ENCODE data around the gene ELP2. TPM values are rescaled to one million over a fixed set of nuclear protein-coding genes. Genes with fewer than 3 reads are reported as not detected.
"Not testable (repeated sequence)": the region's sequence is repeated elsewhere in the genome, so short reads cannot be mapped to it uniquely, and the experiment has no call there.

Gene ELP2
- total RNA-seq, 1 donor from 2014 or later: 96.2 TPM

DNA sequence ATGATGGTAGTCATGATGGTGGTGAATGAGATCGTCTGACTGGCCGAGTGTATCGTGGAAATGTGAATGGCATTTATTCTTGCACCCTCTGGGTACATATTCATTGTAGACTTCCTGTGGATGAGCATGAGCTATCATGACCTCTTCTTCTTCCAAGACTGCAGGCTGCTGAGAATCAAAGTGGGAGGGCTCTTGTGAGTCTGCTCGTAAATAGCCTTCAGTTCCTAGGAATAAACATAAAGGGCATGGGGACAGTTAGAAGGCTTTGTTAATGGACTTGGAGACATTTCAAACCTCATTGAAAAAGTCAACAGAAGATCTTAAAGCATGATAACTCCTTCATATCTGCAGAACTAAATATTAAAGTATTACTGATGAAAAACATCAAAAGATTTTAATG, 15.4 kb upstream of the ELP2 start:
- Mint-ChIP-seq H3K4me1 (ENCODE audit: low read depth, unreplicated experiment) (no peaks in the 10 kb centered on the region), H3K9me3 (ENCODE audit: unreplicated experiment) (no peaks in the 10 kb centered on the region), H3K27me3 (ENCODE audit: unreplicated experiment) (peaks cover 3% of the 10 kb centered on the region), H3K36me3 (ENCODE audit: unreplicated experiment) (no peaks in the 10 kb centered on the region), H3K4me3 (ENCODE audit: unreplicated experiment) (no peak overlapping the region), H3K27ac (ENCODE audit: unreplicated experiment) (no peak overlapping the region)
- no peak for DNase-seq
- no peak for TF ChIP-seq CTCF (IDR thresholded peaks at IDR 0.05; ENCODE audit: partially characterized antibody, unreplicated experiment)

DNA sequence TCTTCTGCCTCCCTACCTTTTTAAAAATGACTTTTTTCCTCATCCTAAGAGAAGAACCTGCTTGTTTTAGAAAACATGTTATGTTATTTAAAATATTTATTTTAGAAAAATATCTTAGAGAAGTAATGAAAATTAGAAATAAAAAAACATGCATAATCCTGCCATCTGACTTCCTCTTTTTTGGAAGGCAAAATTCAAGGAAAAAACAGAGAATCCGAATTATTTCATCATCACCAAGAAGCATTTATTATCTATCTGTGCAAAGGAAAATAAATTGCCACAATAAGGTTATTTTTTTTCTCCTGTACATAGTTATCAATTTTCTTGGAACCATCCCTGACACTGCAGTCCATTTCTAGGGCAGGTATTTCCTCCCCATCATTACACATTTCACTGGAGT, 15.0 kb upstream of the ELP2 start:
- no peaks in the 10 kb centered on the region for H3K4me1 Mint-ChIP-seq (ENCODE audit: low read depth, unreplicated experiment)
- H3K4me3 Mint-ChIP-seq (ENCODE audit: unreplicated experiment): no peak overlapping the region
- TF ChIP-seq CTCF (IDR thresholded peaks at IDR 0.05; ENCODE audit: partially characterized antibody, unreplicated experiment): no peak
- peaks cover 3% of the 10 kb centered on the region for H3K27me3 Mint-ChIP-seq (ENCODE audit: unreplicated experiment)
- H3K9me3 Mint-ChIP-seq (ENCODE audit: unreplicated experiment): no peaks in the 10 kb centered on the region
- no peaks in the 10 kb centered on the region for H3K36me3 Mint-ChIP-seq (ENCODE audit: unreplicated experiment)
- DNase-seq: no peak
- no peak overlapping the region for H3K27ac Mint-ChIP-seq (ENCODE audit: unreplicated experiment)

DNA sequence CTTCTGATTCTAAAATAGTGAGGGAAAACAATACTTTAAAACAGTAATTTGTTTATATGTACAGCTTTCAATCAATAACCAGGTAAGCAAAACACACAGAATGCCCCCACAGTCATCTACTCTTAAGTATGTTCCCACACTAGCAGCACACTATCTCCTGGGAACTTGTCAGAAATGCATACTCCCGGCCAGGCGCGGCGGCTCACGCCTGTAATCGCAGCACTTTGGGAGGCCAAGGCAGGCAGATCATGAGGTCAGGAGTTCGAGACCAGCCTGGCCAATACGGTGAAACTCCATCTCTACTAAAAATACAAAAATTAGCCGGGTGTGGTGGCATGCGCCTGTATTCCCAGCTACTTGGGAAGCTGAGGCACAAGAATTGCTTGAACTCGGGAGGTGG, 12.9 kb upstream of the ELP2 start:
- not testable (repeated sequence) for H3K4me1 Mint-ChIP-seq (ENCODE audit: low read depth, unreplicated experiment); DNase-seq; H3K27ac Mint-ChIP-seq (ENCODE audit: unreplicated experiment); H3K36me3 Mint-ChIP-seq (ENCODE audit: unreplicated experiment); H3K4me3 Mint-ChIP-seq (ENCODE audit: unreplicated experiment); H3K27me3 Mint-ChIP-seq (ENCODE audit: unreplicated experiment); H3K9me3 Mint-ChIP-seq (ENCODE audit: unreplicated experiment)

DNA sequence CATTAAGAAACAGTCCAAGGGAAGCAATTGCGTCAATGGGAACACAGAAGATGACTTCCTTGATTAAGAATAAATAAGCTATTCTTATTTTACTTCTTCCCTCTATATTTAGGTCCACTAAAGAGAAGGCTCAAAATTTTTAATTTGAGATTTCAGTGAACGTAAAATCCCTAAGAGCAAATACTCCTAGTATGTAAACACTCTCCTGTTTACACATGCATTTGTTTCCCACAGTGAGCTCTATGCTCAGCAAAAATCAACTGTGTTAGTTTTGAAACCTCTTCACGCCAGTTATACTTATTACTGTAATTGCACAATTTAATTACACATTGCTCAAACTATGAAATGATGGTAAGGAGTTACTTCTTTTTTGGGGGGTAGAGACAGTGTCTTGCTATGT, 9.4 kb upstream of the ELP2 start:
- H3K4me3 Mint-ChIP-seq (ENCODE audit: unreplicated experiment): no peak overlapping the region
- no peak overlapping the region for H3K27ac Mint-ChIP-seq (ENCODE audit: unreplicated experiment)
- peaks cover 3% of the 10 kb centered on the region for H3K27me3 Mint-ChIP-seq (ENCODE audit: unreplicated experiment)
- TF ChIP-seq CTCF (IDR thresholded peaks at IDR 0.05; ENCODE audit: partially characterized antibody, unreplicated experiment): no peak
- no peaks in the 10 kb centered on the region for H3K36me3 Mint-ChIP-seq (ENCODE audit: unreplicated experiment)
- no peaks in the 10 kb centered on the region for H3K9me3 Mint-ChIP-seq (ENCODE audit: unreplicated experiment)
- DNase-seq: no peak
- no peaks in the 10 kb centered on the region for H3K4me1 Mint-ChIP-seq (ENCODE audit: low read depth, unreplicated experiment)

DNA sequence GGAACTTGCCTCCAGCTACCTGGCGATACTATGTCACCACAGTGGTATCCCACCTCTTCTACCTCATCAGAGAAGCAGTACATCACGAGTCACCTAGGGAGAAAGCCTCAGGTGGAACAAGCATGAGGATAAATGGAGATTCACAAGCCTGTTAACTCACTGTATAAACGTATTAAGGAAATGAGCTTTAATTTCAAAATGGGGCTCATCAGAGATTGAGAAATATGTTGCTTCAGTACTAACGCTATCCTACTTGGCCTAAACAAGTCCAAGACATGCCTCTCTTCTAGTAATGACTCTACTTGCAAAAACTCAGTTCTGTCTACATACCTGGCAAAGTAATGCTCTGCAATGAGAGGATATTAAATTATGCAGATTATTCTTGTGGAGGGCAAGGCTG, 4.9 kb upstream of the ELP2 start:
- no peak for TF ChIP-seq CTCF (IDR thresholded peaks at IDR 0.05; ENCODE audit: partially characterized antibody, unreplicated experiment)
- Mint-ChIP-seq H3K4me1 (ENCODE audit: low read depth, unreplicated experiment) (peaks cover 10% of the 10 kb centered on the region), H3K27ac (ENCODE audit: unreplicated experiment) (no peak overlapping the region), H3K36me3 (ENCODE audit: unreplicated experiment) (peaks cover 4% of the 10 kb centered on the region), H3K4me3 (ENCODE audit: unreplicated experiment) (no peak overlapping the region), H3K9me3 (ENCODE audit: unreplicated experiment) (peaks cover 4% of the 10 kb centered on the region), H3K27me3 (ENCODE audit: unreplicated experiment) (peaks cover 10% of the 10 kb centered on the region)
- no peak for DNase-seq

GRCh38 chr18:36126668-36127067, 3.0 kb upstream of the ELP2 start:
- Mint-ChIP-seq H3K27ac (ENCODE audit: unreplicated experiment) (no peak overlapping the region), H3K9me3 (ENCODE audit: unreplicated experiment) (peaks cover 4% of the 10 kb centered on the region), H3K27me3 (ENCODE audit: unreplicated experiment) (peaks cover 10% of the 10 kb centered on the region), H3K36me3 (ENCODE audit: unreplicated experiment) (peaks cover 4% of the 10 kb centered on the region), H3K4me1 (ENCODE audit: low read depth, unreplicated experiment) (peaks cover 15% of the 10 kb centered on the region), H3K4me3 (ENCODE audit: unreplicated experiment) (peak overlapping the region; percentile 51)
- DNase-seq: no peak
- TF ChIP-seq CTCF (IDR thresholded peaks at IDR 0.05; ENCODE audit: partially characterized antibody, unreplicated experiment): no peak
